ENCODE measurements around the gene DNASE1L1. TPM values are rescaled to one million over a fixed set of nuclear protein-coding genes. Genes with fewer than 3 reads are reported as not detected.
A peak's percentile ranks its signal among the peaks of the same experiment; 100 is the strongest.

Gene DNASE1L1
- polyA plus RNA-seq, 4 donors = 17.0 to 27.4 (median 21.7) TPM

DNA sequence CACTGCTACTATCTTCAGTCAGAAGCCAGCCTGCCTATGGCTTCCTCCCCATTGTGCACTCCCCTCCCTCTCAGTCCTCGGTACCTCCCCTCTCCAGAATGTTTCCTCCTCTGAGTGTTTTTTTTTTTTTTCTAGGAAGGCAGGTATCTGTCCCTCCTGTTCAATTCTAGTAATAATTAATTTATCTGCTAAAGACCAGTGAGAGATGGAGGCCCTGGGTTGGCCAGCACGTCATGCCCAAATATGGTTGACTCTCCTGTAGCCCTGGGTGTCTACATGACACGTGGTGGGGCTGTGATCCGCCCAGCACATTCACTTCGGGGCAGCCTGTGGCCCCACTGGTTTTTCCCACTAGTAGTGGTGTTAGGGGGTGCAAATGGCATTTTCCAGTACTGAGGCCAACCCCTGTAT, 36.4 kb downstream of the DNASE1L1 start:
- Histone ChIP-seq H3K27me3 (ENCODE audit: control insufficient read depth in 3 of 3, insufficient read depth in 3 of 3, low read length in 3 of 3) (peaks cover 0 to 28% (median 0%) of the 10 kb centered on the region in 3 donors), H3K27ac (ENCODE audit: low read depth in 1 of 3, low read length in 2 of 3) (peak overlapping the region in 2 of 3 donors; percentile 38 to 54), H3K4me1 (ENCODE audit: control insufficient read depth in 3 of 3, insufficient read depth in 2 of 3, low read depth in 1 of 3, low read length in 2 of 3) (peaks cover 0 to 28% (median 0%) of the 10 kb centered on the region in 3 donors), H3K36me3 (ENCODE audit: control insufficient read depth in 3 of 3, insufficient read depth in 2 of 3, low read depth in 1 of 3, low read length in 3 of 3) (peaks cover 0 to 14% (median 0%) of the 10 kb centered on the region in 3 donors), H3K4me3 (ENCODE audit: low read depth in 1 of 3, low read length in 3 of 3) (peak overlapping the region in 1 of 3 donors; percentile 48), H3K9me3 (ENCODE audit: control insufficient read depth in 2 of 2, insufficient read depth in 1 of 2, low read depth in 1 of 2, low read length in 1 of 2) (no peaks in the 10 kb centered on the region)
- 18 to 42% (median 26%) methylated on average over 4 to 5 of the region's 5 CpGs for WGBS, 3 donors
- FAIRE-seq (no peak), DNase-seq (no peak)

GRCh38 chrX:154371789-154372300, 37.2 kb downstream of the DNASE1L1 start:
- DNase-seq (no peak), FAIRE-seq (no peak)
- peak overlapping the region in 2 of 3 donors; percentile 14 to 38 for H3K27ac ChIP-seq (ENCODE audit: low read depth in 1 of 3, low read length in 2 of 3)
- H3K4me1 ChIP-seq (ENCODE audit: control insufficient read depth in 3 of 3, insufficient read depth in 2 of 3, low read depth in 1 of 3, low read length in 2 of 3) = peaks cover 0 to 28% (median 0%) of the 10 kb centered on the region in 3 donors
- no peaks in the 10 kb centered on the region for H3K9me3 ChIP-seq (ENCODE audit: control insufficient read depth in 2 of 2, insufficient read depth in 1 of 2, low read depth in 1 of 2, low read length in 1 of 2)
- peak overlapping the region; percentile 27 to 48 (median 30) for H3K4me3 ChIP-seq (ENCODE audit: low read depth in 1 of 3, low read length in 3 of 3)
- H3K27me3 ChIP-seq (ENCODE audit: control insufficient read depth in 3 of 3, insufficient read depth in 3 of 3, low read length in 3 of 3) = peaks cover 0 to 28% (median 0%) of the 10 kb centered on the region in 3 donors
- peaks cover 0 to 22% (median 0%) of the 10 kb centered on the region in 3 donors for H3K36me3 ChIP-seq (ENCODE audit: control insufficient read depth in 3 of 3, insufficient read depth in 2 of 3, low read depth in 1 of 3, low read length in 3 of 3)
- 7 to 45% (median 13%) methylated on average over 3 to 43 of the region's 43 CpGs for WGBS, 3 donors

DNA sequence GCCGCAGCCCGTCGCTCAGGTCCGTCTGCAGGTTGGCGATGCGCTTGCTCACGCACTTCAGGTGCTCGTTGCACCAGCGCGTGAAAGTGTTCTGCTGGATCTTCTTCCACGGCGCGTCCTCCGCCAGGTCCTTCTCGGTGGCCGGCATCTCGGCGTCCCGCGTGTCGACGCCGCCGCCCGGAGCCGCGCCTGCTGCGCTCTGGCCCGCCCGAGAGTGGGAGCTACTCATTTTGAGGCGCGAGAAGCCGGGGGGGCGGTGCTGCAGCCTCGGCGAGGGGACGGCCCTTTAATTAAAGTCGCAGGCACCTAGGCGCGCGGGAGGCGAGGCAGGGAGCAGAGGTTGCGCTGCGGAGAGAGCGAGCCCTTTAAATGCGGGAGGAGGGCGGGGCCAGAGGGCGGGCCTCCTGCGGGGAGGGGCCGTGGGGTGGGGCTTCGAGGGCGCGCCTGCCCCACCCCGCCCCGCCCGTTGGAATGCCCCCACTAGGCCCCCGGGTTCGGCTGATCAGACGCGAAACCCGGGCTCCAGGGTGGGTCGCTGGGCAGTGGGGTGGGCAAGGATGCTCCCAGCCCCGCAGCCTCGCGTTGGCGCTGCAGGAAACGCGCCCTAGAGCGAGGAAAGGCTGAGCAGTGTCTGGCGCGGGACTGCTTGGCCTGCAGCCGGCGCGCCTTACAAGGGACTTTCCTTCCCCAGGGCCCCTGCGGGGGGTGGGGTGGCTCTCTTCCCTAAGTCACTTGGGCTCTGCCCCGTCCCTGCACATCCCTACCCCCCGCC, 37.9 kb downstream of the DNASE1L1 start:
- Histone ChIP-seq H3K4me1 (ENCODE audit: control insufficient read depth in 3 of 3, insufficient read depth in 2 of 3, low read depth in 1 of 3, low read length in 2 of 3) (peaks cover 0 to 28% (median 0%) of the 10 kb centered on the region in 3 donors), H3K27me3 (ENCODE audit: control insufficient read depth in 3 of 3, insufficient read depth in 3 of 3, low read length in 3 of 3) (peaks cover 0 to 28% (median 0%) of the 10 kb centered on the region in 3 donors)

DNA sequence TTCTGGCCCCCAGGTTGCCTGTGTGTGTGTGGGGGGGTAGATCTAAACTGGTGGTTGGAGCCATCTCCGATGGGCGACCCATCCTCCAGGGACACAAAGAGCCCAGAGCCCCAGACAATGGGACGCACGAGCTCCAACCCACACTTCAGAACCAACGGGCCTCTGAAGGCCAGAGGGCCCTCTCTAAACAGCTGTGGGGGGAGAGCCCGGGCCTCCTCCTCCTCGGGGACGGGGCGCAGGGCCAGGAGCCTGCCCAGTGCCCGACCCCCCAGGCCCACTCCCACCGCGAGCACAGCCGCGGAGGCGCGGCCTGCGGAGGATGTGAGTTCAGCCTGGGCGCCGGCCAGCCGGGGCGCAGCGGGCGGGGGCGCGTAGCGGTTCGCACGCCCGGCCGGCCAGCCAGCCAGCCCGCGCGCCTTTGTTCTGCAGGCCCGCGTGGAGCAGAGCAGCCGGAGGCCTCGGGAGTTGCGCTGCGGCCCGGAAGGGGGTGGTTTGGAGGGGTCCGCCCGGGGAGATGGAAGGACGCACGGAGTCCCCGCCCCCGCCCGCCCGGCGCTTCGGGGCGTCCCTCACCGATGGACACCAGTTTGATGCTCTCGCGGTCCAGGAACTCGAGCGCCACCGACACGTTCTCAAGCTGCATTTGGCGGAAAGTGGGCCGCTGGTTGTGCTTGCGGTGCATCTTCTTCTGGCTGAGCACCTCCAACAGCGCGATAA, 38.6 kb downstream of the DNASE1L1 start:
- no peak for FAIRE-seq
- DNase-seq = peak in 1 of 2 donors; percentile 24
- 1 to 46% (median 13%) methylated on average over 30 to 63 of the region's 63 CpGs for WGBS, 3 donors
- peak overlapping the region in 2 of 3 donors; percentile 77 to 87 for H3K27ac ChIP-seq (ENCODE audit: low read depth in 1 of 3, low read length in 2 of 3)
- peaks cover 0 to 28% (median 0%) of the 10 kb centered on the region in 3 donors for H3K27me3 ChIP-seq (ENCODE audit: control insufficient read depth in 3 of 3, insufficient read depth in 3 of 3, low read length in 3 of 3)
- peaks cover 0 to 28% (median 0%) of the 10 kb centered on the region in 3 donors for H3K4me1 ChIP-seq (ENCODE audit: control insufficient read depth in 3 of 3, insufficient read depth in 2 of 3, low read depth in 1 of 3, low read length in 2 of 3)
- H3K36me3 ChIP-seq (ENCODE audit: control insufficient read depth in 3 of 3, insufficient read depth in 2 of 3, low read depth in 1 of 3, low read length in 3 of 3) = peaks cover 0 to 36% (median 0%) of the 10 kb centered on the region in 3 donors
- no peaks in the 10 kb centered on the region for H3K9me3 ChIP-seq (ENCODE audit: control insufficient read depth in 2 of 2, insufficient read depth in 1 of 2, low read depth in 1 of 2, low read length in 1 of 2)
- H3K4me3 ChIP-seq (ENCODE audit: low read depth in 1 of 3, low read length in 3 of 3) = peak overlapping the region; percentile 44 to 61 (median 46)

More for the DNA sequence above, 37.9 kb downstream of the DNASE1L1 start:
- DNase-seq = peak; percentile 83 to 85
- peak overlapping the region; percentile 44 to 61 (median 46) for H3K4me3 ChIP-seq (ENCODE audit: low read depth in 1 of 3, low read length in 3 of 3)
- H3K27ac ChIP-seq (ENCODE audit: low read depth in 1 of 3, low read length in 2 of 3) = peak overlapping the region in 2 of 3 donors; percentile 48 to 87
- 0 to 31% (median 25%) methylated on average over 24 to 77 of the region's 77 CpGs for WGBS, 3 donors
- no peak for FAIRE-seq
- H3K9me3 ChIP-seq (ENCODE audit: control insufficient read depth in 2 of 2, insufficient read depth in 1 of 2, low read depth in 1 of 2, low read length in 1 of 2) = no peaks in the 10 kb centered on the region
- H3K36me3 ChIP-seq (ENCODE audit: control insufficient read depth in 3 of 3, insufficient read depth in 2 of 3, low read depth in 1 of 3, low read length in 3 of 3) = peaks cover 0 to 29% (median 0%) of the 10 kb centered on the region in 3 donors

DNA sequence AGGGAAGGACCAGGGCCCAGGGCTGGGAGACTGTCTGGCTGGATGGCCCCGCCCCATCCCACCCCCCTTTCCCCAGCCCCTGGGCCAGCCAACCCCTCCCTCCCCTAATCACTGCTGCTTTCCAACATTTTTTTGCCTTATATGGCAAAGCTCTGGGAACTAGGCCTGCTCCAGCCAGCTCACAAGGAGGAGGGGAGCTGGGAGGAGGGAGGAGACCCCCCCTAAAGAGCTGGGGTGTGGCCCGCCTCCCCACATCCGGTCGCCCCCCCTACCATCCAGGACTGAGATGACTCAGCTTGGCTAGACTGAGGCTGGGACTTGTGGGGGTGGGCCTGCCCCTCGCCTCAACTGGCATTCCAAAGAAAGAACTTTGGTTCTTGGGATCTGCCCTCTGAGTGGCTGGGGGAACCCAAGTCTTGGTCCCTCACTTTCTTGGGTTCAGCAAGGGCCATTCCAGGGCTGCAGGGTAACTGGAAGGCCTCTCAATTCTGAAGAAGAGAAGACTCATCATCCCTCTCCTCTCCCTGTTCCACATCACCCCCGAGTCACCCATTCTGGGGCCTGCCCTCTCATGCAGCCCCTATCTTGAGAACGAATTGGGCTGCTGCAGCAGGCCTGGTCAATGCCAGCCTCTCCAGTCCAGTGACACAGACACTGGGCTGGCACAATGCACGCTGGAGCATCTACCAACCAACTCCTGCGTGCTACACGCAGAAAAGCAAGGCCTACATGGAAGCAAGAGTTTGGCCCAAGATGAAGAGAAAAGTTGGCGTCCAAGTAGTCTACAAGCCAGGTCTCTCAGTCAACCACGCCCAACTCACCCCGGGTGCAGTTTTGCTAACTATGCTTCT, 39.4 kb downstream of the DNASE1L1 start:
- DNase-seq = peak in 1 of 2 donors; percentile 51
- H3K4me1 ChIP-seq (ENCODE audit: control insufficient read depth in 3 of 3, insufficient read depth in 2 of 3, low read depth in 1 of 3, low read length in 2 of 3) = peaks cover 0 to 24% (median 0%) of the 10 kb centered on the region in 3 donors
- H3K9me3 ChIP-seq (ENCODE audit: control insufficient read depth in 2 of 2, insufficient read depth in 1 of 2, low read depth in 1 of 2, low read length in 1 of 2) = no peaks in the 10 kb centered on the region
- peaks cover 0 to 44% (median 0%) of the 10 kb centered on the region in 3 donors for H3K36me3 ChIP-seq (ENCODE audit: control insufficient read depth in 3 of 3, insufficient read depth in 2 of 3, low read depth in 1 of 3, low read length in 3 of 3)
- 20 to 53% (median 34%) methylated on average over 12 to 13 of the region's 13 CpGs for WGBS, 3 donors
- peak overlapping the region in 2 of 3 donors; percentile 79 to 92 for H3K27ac ChIP-seq (ENCODE audit: low read depth in 1 of 3, low read length in 2 of 3)
- peak overlapping the region; percentile 44 to 61 (median 46) for H3K4me3 ChIP-seq (ENCODE audit: low read depth in 1 of 3, low read length in 3 of 3)
- FAIRE-seq = no peak
- H3K27me3 ChIP-seq (ENCODE audit: control insufficient read depth in 3 of 3, insufficient read depth in 3 of 3, low read length in 3 of 3) = peaks cover 0 to 24% (median 0%) of the 10 kb centered on the region in 3 donors

DNA sequence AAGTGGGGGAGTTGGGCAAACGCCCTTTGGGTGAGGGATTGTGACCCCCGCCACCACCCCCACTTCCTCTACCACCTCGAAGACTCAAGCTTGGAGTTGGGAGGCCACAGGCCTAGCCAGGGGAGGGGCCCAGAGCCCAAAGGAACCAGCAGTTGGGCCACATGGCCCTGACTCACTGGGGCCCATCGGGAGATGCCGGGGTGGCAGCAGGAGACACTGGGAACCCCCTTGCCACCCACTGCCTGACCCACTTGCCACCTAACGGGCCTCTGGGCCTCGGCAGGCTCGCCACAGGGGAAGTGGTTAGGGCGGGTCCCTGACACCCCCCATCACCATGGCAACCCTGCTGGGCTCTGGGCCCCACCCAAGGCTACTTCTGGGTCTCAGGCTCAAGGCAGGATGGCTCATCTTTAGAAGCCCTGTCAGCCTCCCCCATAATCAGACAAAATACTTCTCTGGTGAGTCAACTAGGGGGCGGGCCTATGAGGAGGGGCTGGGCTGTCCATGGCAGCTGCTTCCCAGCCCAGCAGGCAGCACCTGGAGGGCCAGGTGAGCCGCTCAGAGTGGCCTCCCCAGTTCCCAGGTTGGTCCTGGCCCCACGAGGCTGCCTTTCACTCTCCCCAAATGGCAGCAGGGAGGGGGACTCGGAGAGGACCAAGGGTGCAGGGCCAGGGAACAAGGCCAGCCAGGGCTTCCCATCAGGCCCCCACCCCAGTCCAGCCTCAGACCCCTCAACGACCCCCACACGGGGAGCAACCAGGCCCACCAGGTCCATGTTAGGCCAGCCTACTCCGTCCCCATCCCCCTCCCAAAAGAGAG, 40.2 kb downstream of the DNASE1L1 start:
- DNase-seq = peak; percentile 43 to 61
- Histone ChIP-seq H3K9me3 (ENCODE audit: control insufficient read depth in 2 of 2, insufficient read depth in 1 of 2, low read depth in 1 of 2, low read length in 1 of 2) (no peaks in the 10 kb centered on the region), H3K4me1 (ENCODE audit: control insufficient read depth in 3 of 3, insufficient read depth in 2 of 3, low read depth in 1 of 3, low read length in 2 of 3) (peaks cover 0 to 21% (median 0%) of the 10 kb centered on the region in 3 donors), H3K27ac (ENCODE audit: low read depth in 1 of 3, low read length in 2 of 3) (peak overlapping the region; percentile 50 to 92 (median 79)), H3K4me3 (ENCODE audit: low read depth in 1 of 3, low read length in 3 of 3) (peak overlapping the region; percentile 27 to 61 (median 29)), H3K27me3 (ENCODE audit: control insufficient read depth in 3 of 3, insufficient read depth in 3 of 3, low read length in 3 of 3) (peaks cover 0 to 21% (median 0%) of the 10 kb centered on the region in 3 donors), H3K36me3 (ENCODE audit: control insufficient read depth in 3 of 3, insufficient read depth in 2 of 3, low read depth in 1 of 3, low read length in 3 of 3) (peaks cover 0 to 51% (median 0%) of the 10 kb centered on the region in 3 donors)
- WGBS, 3 donors = 16 to 30% (median 29%) methylated on average over 8 to 16 of the region's 16 CpGs
- FAIRE-seq = no peak

Data from small intestine (tissue), 7 donors.